ENCODE results near the gene ADGRG6.
"Not testable (repeated sequence)": the region's sequence is repeated elsewhere in the genome, so short reads cannot be mapped to it uniquely, and the experiment has no call there.

ADGRG6 gene

DNA sequence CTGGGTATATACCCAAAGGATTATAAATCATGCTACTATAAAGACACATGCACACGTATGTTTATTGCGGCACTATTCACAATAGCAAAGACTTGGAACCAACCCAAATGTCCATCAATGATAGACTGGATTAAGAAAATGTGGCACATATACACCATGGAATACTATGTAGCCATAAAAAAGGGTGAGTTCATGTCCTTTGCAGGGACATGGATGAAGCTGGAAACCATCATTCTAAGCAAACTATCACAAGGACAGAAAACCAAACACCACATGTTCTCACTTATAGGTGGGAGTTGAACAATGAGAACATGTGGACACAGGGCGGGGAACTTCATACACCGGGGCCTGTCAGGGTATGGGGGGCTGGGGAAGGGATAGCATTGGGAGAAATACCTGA lies 18.7 kb upstream of the ADGRG6 start:
- WGBS: 94% methylated on average over 2 of the region's 4 CpGs
- H2BK15ac ChIP-seq (ENCODE audit: low read depth, poor library complexity, severe bottlenecking): not testable (repeated sequence)

GRCh38 chr6:142284419-142284818 lies 17.4 kb upstream of the ADGRG6 start:
- Histone ChIP-seq H2AK5ac (ENCODE audit: low read length, severe bottlenecking) (no peak overlapping the region), H3K14ac (ENCODE audit: low read length in 2 of 2) (no peak overlapping the region), H4K8ac (ENCODE audit: low read length) (no peak overlapping the region), H3K4ac (ENCODE audit: low read depth in 1 of 2, low read length in 2 of 2) (no peak overlapping the region), H3K36me3 (ENCODE audit: control insufficient read depth in 1 of 2, insufficient read depth in 2 of 2, low read depth in 1 of 2, low read length in 2 of 2) (no peaks in the 10 kb centered on the region), H2AFZ (ENCODE audit: low read depth, low read length) (no peak overlapping the region), H3K4me1 (ENCODE audit: control insufficient read depth, insufficient read depth, low read depth, low read length) (no peaks in the 10 kb centered on the region), H3K9ac (ENCODE audit: low read length) (no peak overlapping the region), H3K9me3 (ENCODE audit: control insufficient read depth, low read length) (peaks cover 7% of the 10 kb centered on the region), H3K23ac (ENCODE audit: low read length in 2 of 2) (no peak overlapping the region), H3K18ac (ENCODE audit: low read depth in 1 of 2, low read length in 2 of 2) (no peak overlapping the region), H3K79me1 (replicated peaks; ENCODE audit: low read length, poor library complexity, severe bottlenecking) (no peaks in the 10 kb centered on the region), H3K27ac (ENCODE audit: low read length, poor library complexity, severe bottlenecking) (no peak overlapping the region), H2BK5ac (ENCODE audit: low read depth, low read length, poor library complexity, severe bottlenecking) (no peak overlapping the region), H3K4me3 (ENCODE audit: insufficient read depth in 1 of 2, low read depth in 1 of 2, low read length in 2 of 2) (no peak overlapping the region), H2BK12ac (ENCODE audit: low read length in 2 of 2) (no peak overlapping the region), H2BK15ac (ENCODE audit: low read depth, poor library complexity, severe bottlenecking) (no peak overlapping the region), H3K27me3 (ENCODE audit: control insufficient read depth in 1 of 2, insufficient read depth in 1 of 2, low read length in 2 of 2) (no peaks in the 10 kb centered on the region), H4K91ac (ENCODE audit: low read length) (no peak overlapping the region), H2BK120ac (ENCODE audit: low read depth, low read length) (no peak overlapping the region), H3K4me2 (ENCODE audit: low read length, poor library complexity, severe bottlenecking) (no peak overlapping the region)
- no peak for DNase-seq
- no CpG with 5 or more reads among the region's 1 CpG for WGBS

More for the DNA sequence above, 18.7 kb upstream of the ADGRG6 start:
- H2AK5ac ChIP-seq (ENCODE audit: low read length, severe bottlenecking); H3K18ac ChIP-seq (ENCODE audit: low read depth in 1 of 2, low read length in 2 of 2); H3K27ac ChIP-seq (ENCODE audit: low read length, poor library complexity, severe bottlenecking); H3K9ac ChIP-seq (ENCODE audit: low read length); H3K23ac ChIP-seq (ENCODE audit: low read length in 2 of 2); H2BK5ac ChIP-seq (ENCODE audit: low read depth, low read length, poor library complexity, severe bottlenecking); DNase-seq; H3K36me3 ChIP-seq (ENCODE audit: control insufficient read depth in 1 of 2, insufficient read depth in 2 of 2, low read depth in 1 of 2, low read length in 2 of 2); H3K4me1 ChIP-seq (ENCODE audit: control insufficient read depth, insufficient read depth, low read depth, low read length); H3K4me2 ChIP-seq (ENCODE audit: low read length, poor library complexity, severe bottlenecking); H2BK12ac ChIP-seq (ENCODE audit: low read length in 2 of 2); H3K4me3 ChIP-seq (ENCODE audit: insufficient read depth in 1 of 2, low read depth in 1 of 2, low read length in 2 of 2); H3K4ac ChIP-seq (ENCODE audit: low read depth in 1 of 2, low read length in 2 of 2); H3K27me3 ChIP-seq (ENCODE audit: control insufficient read depth in 1 of 2, insufficient read depth in 1 of 2, low read length in 2 of 2); H3K14ac ChIP-seq (ENCODE audit: low read length in 2 of 2); H4K91ac ChIP-seq (ENCODE audit: low read length); H2AFZ ChIP-seq (ENCODE audit: low read depth, low read length); H3K79me1 ChIP-seq (replicated peaks; ENCODE audit: low read length, poor library complexity, severe bottlenecking); H3K9me3 ChIP-seq (ENCODE audit: control insufficient read depth, low read length); H4K8ac ChIP-seq (ENCODE audit: low read length); H2BK120ac ChIP-seq (ENCODE audit: low read depth, low read length): not testable (repeated sequence)

GRCh38 chr6:142285235-142286087 lies 16.3 kb upstream of the ADGRG6 start:
- Histone ChIP-seq H2AFZ (ENCODE audit: low read depth, low read length) (no peak overlapping the region), H3K27me3 (ENCODE audit: control insufficient read depth in 1 of 2, insufficient read depth in 1 of 2, low read length in 2 of 2) (no peaks in the 10 kb centered on the region), H2AK5ac (ENCODE audit: low read length, severe bottlenecking) (no peak overlapping the region), H3K4me1 (ENCODE audit: control insufficient read depth, insufficient read depth, low read depth, low read length) (no peaks in the 10 kb centered on the region), H4K91ac (ENCODE audit: low read length) (peak overlapping the region; percentile 27), H3K36me3 (ENCODE audit: control insufficient read depth in 1 of 2, insufficient read depth in 2 of 2, low read depth in 1 of 2, low read length in 2 of 2) (no peaks in the 10 kb centered on the region), H2BK12ac (ENCODE audit: low read length in 2 of 2) (no peak overlapping the region), H2BK15ac (ENCODE audit: low read depth, poor library complexity, severe bottlenecking) (no peak overlapping the region), H3K79me1 (replicated peaks; ENCODE audit: low read length, poor library complexity, severe bottlenecking) (no peaks in the 10 kb centered on the region), H3K23ac (ENCODE audit: low read length in 2 of 2) (no peak overlapping the region), H3K14ac (ENCODE audit: low read length in 2 of 2) (no peak overlapping the region), H3K9me3 (ENCODE audit: control insufficient read depth, low read length) (peaks cover 7% of the 10 kb centered on the region), H3K4me3 (ENCODE audit: insufficient read depth in 1 of 2, low read depth in 1 of 2, low read length in 2 of 2) (no peak overlapping the region), H3K27ac (ENCODE audit: low read length, poor library complexity, severe bottlenecking) (no peak overlapping the region), H4K8ac (ENCODE audit: low read length) (peak overlapping the region; percentile 77), H2BK5ac (ENCODE audit: low read depth, low read length, poor library complexity, severe bottlenecking) (peak overlapping the region; percentile 19), H3K9ac (ENCODE audit: low read length) (no peak overlapping the region), H3K4ac (ENCODE audit: low read depth in 1 of 2, low read length in 2 of 2) (no peak overlapping the region), H3K4me2 (ENCODE audit: low read length, poor library complexity, severe bottlenecking) (no peak overlapping the region), H2BK120ac (ENCODE audit: low read depth, low read length) (no peak overlapping the region), H3K18ac (ENCODE audit: low read depth in 1 of 2, low read length in 2 of 2) (no peak overlapping the region)
- DNase-seq: no peak
- 97% methylated on average over 8 of the region's 9 CpGs for WGBS

DNA sequence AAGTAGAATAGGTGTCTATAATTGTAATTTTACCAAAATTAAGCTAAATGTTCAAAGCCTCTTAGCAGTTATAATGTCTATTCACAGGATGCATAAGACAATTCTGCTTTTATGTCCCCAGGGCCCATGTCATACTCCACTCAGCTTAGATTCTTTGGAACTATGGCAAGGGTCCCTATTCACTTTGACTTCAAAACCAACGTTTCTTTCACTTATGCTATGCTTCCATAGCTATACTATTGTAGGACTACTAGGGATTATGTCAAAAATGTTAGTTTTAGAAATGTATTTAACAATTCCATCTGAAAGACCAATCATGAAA lies 15.8 kb upstream of the ADGRG6 start:
- no peak for DNase-seq

More for the DNA sequence above, 15.8 kb upstream of the ADGRG6 start:
- Histone ChIP-seq H3K4me2 (ENCODE audit: low read length, poor library complexity, severe bottlenecking) (no peak overlapping the region), H2AFZ (ENCODE audit: low read depth, low read length) (no peak overlapping the region), H2AK5ac (ENCODE audit: low read length, severe bottlenecking) (no peak overlapping the region), H2BK15ac (ENCODE audit: low read depth, poor library complexity, severe bottlenecking) (no peak overlapping the region), H3K4ac (ENCODE audit: low read depth in 1 of 2, low read length in 2 of 2) (no peak overlapping the region), H2BK5ac (ENCODE audit: low read depth, low read length, poor library complexity, severe bottlenecking) (no peak overlapping the region), H3K27ac (ENCODE audit: low read length, poor library complexity, severe bottlenecking) (no peak overlapping the region), H2BK12ac (ENCODE audit: low read length in 2 of 2) (no peak overlapping the region), H3K4me1 (ENCODE audit: control insufficient read depth, insufficient read depth, low read depth, low read length) (no peaks in the 10 kb centered on the region), H3K9me3 (ENCODE audit: control insufficient read depth, low read length) (peaks cover 4% of the 10 kb centered on the region), H3K18ac (ENCODE audit: low read depth in 1 of 2, low read length in 2 of 2) (no peak overlapping the region), H2BK120ac (ENCODE audit: low read depth, low read length) (no peak overlapping the region), H3K4me3 (ENCODE audit: insufficient read depth in 1 of 2, low read depth in 1 of 2, low read length in 2 of 2) (no peak overlapping the region), H3K36me3 (ENCODE audit: control insufficient read depth in 1 of 2, insufficient read depth in 2 of 2, low read depth in 1 of 2, low read length in 2 of 2) (no peaks in the 10 kb centered on the region), H3K14ac (ENCODE audit: low read length in 2 of 2) (no peak overlapping the region), H3K79me1 (replicated peaks; ENCODE audit: low read length, poor library complexity, severe bottlenecking) (no peaks in the 10 kb centered on the region), H3K27me3 (ENCODE audit: control insufficient read depth in 1 of 2, insufficient read depth in 1 of 2, low read length in 2 of 2) (no peaks in the 10 kb centered on the region), H4K8ac (ENCODE audit: low read length) (no peak overlapping the region), H3K9ac (ENCODE audit: low read length) (no peak overlapping the region), H4K91ac (ENCODE audit: low read length) (no peak overlapping the region), H3K23ac (ENCODE audit: low read length in 2 of 2) (no peak overlapping the region)
- WGBS: no CpG with 5 or more reads among the region's 1 CpG
